ENCODE data around the gene OR52A1. TPM values are rescaled to one million over a fixed set of nuclear protein-coding genes. Genes with fewer than 3 reads are reported as not detected.

The OR52A1 gene
- not detected in 2 replicates for total RNA-seq (ENCODE audit: low replicate concordance)
- long read RNA-seq, result 0 reads

DNA sequence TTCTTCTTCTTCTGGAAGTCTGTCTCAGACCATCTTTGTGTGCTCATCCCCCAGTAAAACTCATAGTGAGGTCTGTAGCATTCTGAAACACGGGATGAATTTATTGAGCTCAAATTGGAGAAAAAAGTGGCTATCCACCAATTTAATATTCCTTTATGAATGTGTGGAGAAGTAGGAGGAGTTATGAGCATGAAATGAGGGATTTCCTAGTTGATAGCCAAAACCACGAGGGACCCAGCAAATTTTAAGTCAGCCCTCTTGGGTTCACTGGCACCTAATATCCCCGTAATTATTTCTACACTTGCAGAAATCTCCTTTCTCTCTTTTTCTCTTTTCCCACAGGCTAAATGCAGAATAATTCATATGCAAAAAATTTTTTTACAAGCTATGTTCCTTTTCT lies at the start of gene OR52A1:
Gene OR52A1, minus strand, starts transcription at position 101 of the 400 bp plus-strand sequence. CDS start 2,388 bp downstream, outside the sequence.
- Mint-ChIP-seq H3K4me1 (ENCODE audit: unreplicated experiment) (no peaks in the 10 kb centered on the region), H3K9me3 (no peaks in the 10 kb centered on the region), H3K4me3 (no peak within 1 kb of the TSS), H3K27me3 (peaks cover 7% of the 10 kb centered on the region), H3K36me3 (no peaks in the 10 kb centered on the region), H3K27ac (no peak within 1 kb of the TSS)
- TF ChIP-seq, protein P1, sequence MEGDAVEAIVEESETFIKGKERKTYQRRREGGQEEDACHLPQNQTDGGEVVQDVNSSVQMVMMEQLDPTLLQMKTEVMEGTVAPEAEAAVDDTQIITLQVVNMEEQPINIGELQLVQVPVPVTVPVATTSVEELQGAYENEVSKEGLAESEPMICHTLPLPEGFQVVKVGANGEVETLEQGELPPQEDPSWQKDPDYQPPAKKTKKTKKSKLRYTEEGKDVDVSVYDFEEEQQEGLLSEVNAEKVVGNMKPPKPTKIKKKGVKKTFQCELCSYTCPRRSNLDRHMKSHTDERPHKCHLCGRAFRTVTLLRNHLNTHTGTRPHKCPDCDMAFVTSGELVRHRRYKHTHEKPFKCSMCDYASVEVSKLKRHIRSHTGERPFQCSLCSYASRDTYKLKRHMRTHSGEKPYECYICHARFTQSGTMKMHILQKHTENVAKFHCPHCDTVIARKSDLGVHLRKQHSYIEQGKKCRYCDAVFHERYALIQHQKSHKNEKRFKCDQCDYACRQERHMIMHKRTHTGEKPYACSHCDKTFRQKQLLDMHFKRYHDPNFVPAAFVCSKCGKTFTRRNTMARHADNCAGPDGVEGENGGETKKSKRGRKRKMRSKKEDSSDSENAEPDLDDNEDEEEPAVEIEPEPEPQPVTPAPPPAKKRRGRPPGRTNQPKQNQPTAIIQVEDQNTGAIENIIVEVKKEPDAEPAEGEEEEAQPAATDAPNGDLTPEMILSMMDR (conservative IDR thresholded peaks at IDR 0.05), result no peak
- DNase-seq (ENCODE audit: extremely low spot score, unreplicated experiment), result no peak

DNA sequence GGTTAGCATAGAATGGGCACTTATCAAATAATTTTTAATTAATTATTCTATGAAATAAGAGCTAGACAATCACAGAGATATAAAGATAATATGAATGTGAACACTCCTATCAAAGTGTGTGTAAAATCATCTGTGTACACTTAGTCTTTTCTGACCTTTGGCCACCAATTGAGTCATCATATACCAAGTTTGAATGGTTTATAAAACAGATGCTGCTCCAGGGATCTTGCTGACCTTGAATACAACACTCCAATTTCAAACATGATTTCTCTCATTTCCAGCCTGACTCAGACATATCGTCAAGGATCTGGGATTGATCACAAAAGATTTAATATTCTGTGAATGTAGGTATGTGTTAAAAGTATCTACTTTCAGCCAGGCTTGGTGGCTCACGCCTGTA lies 48.8 kb upstream of the OR52A1 start:
- Mint-ChIP-seq H3K27ac (no peak overlapping the region), H3K36me3 (no peaks in the 10 kb centered on the region), H3K4me3 (no peak overlapping the region), H3K27me3 (peaks cover 4% of the 10 kb centered on the region), H3K4me1 (ENCODE audit: unreplicated experiment) (no peaks in the 10 kb centered on the region), H3K9me3 (no peaks in the 10 kb centered on the region)
- DNase-seq (ENCODE audit: extremely low spot score, unreplicated experiment), result no peak
- TF ChIP-seq, protein P1 (conservative IDR thresholded peaks at IDR 0.05), result no peak

DNA sequence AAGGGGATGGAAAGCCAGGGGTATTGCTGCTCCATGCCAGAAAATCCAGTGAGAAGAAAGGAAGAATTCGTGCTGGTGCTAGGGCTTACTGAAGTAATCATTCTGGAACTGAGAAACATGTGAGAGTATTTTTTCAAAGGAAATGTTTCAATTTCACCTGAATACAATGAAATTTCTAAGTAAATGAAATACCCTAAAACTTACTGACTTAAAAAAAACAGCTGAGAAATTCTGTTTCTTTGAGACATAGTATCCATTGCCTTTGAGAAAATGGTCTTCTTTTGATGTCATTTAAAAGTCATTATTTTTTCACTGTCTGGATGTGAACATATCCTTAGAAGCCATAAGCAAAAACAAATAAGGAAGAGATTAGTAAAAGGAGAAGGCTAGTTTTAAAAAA lies 46.0 kb upstream of the OR52A1 start, which contains the start of gene OR51V1:
Gene OR51V1, minus strand, starts transcription at position 101 of the 400 bp plus-strand sequence. Its CDS starts 0 bp downstream, at position 101.
- no peaks in the 10 kb centered on the region for H3K36me3 Mint-ChIP-seq
- no peaks in the 10 kb centered on the region for H3K9me3 Mint-ChIP-seq
- H3K4me3 Mint-ChIP-seq, result no peak within 1 kb of the TSS
- H3K27ac Mint-ChIP-seq, result no peak within 1 kb of the TSS
- TF ChIP-seq, protein P1 (conservative IDR thresholded peaks at IDR 0.05), result no peak
- H3K27me3 Mint-ChIP-seq, result peaks cover 4% of the 10 kb centered on the region
- H3K4me1 Mint-ChIP-seq (ENCODE audit: unreplicated experiment), result no peaks in the 10 kb centered on the region
- DNase-seq (ENCODE audit: extremely low spot score, unreplicated experiment), result no peak

- peaks cover 4% of the 10 kb centered on the region for H3K27me3 Mint-ChIP-seq
- H3K9me3 Mint-ChIP-seq, result no peaks in the 10 kb centered on the region
- H3K36me3 Mint-ChIP-seq, result no peaks in the 10 kb centered on the region
- no peak overlapping the region for H3K27ac Mint-ChIP-seq
- TF ChIP-seq, protein P1 (conservative IDR thresholded peaks at IDR 0.05), result no peak
- DNase-seq (ENCODE audit: extremely low spot score, unreplicated experiment), result no peak
- no peak overlapping the region for H3K4me3 Mint-ChIP-seq
- H3K4me1 Mint-ChIP-seq (ENCODE audit: unreplicated experiment), result no peaks in the 10 kb centered on the region
These were observed 43.7 kb upstream of the OR52A1 start for GRCh38 chr11:5198285-5198684.

DNA sequence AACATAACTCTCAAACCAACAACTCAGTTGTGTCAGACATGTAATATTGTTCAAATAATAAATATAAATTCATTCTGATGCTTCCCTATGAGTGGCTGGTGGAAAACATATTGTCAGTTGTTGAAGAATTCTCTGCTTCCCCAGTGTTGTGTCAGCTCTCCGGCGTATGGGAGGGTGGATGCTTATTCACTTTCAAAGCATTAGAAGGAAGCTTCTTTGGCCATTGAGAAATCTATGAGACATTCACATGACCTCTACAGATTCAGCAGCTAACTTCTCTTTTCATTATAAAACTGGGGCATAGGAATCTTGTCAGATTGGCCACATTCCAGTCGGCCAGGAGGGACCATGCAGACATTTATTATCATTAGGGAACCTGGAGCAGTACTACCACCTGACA lies 43.0 kb upstream of the OR52A1 start:
- H3K4me1 Mint-ChIP-seq (ENCODE audit: unreplicated experiment), result no peaks in the 10 kb centered on the region
- H3K36me3 Mint-ChIP-seq, result no peaks in the 10 kb centered on the region
- peaks cover 4% of the 10 kb centered on the region for H3K27me3 Mint-ChIP-seq
- DNase-seq (ENCODE audit: extremely low spot score, unreplicated experiment), result no peak
- no peaks in the 10 kb centered on the region for H3K9me3 Mint-ChIP-seq
- H3K4me3 Mint-ChIP-seq, result no peak overlapping the region
- TF ChIP-seq, protein P1 (conservative IDR thresholded peaks at IDR 0.05), result no peak
- no peak overlapping the region for H3K27ac Mint-ChIP-seq

- Mint-ChIP-seq H3K36me3 (no peaks in the 10 kb centered on the region), H3K4me3 (no peak overlapping the region), H3K27me3 (peaks cover 4% of the 10 kb centered on the region), H3K27ac (no peak overlapping the region), H3K9me3 (no peaks in the 10 kb centered on the region), H3K4me1 (ENCODE audit: unreplicated experiment) (no peaks in the 10 kb centered on the region)
- TF ChIP-seq, protein P1 (conservative IDR thresholded peaks at IDR 0.05), result no peak
- no peak for DNase-seq (ENCODE audit: extremely low spot score, unreplicated experiment)
These were observed 42.2 kb upstream of the OR52A1 start for GRCh38 chr11:5196731-5197130.
